HL-60 (cell line): Measurements from ENCODE around the gene HSD17B13.

Source experiments
- DNase-seq, 2 experiments: peaks; one replicate each; pipeline ENCODE4 v3.0.0-alpha.2; 2010 to 2020; ENCODE audit warnings: low read depth in 1 of 2, low spot score in 1 of 2
- H3K27ac ChIP-seq: fragments of 250-450 bp; sonication (Bioruptor Pico); replicated peaks from 2 replicates; pipeline ENCODE4 v1.5.1; 2020; ENCODE audit warnings: mild to moderate bottlenecking, moderate library complexity
- H3K27me3 ChIP-seq: fragments of 250-450 bp; sonication (Bioruptor Pico); 2 replicates; pipeline ENCODE4 v1.5.1; 2021; ENCODE audit warnings: mild to moderate bottlenecking, moderate library complexity; ENCODE audit not compliant: insufficient read depth, poor library complexity, severe bottlenecking
- H3K4me3 ChIP-seq: replicated peaks from 2 replicates; pipeline ENCODE4 v1.5.1; 2011; ENCODE audit warnings: mild to moderate bottlenecking, control low read depth, low read length; ENCODE audit not compliant: insufficient read depth
- GABPA ChIP-seq: IDR thresholded peaks from 2 replicates; pipeline ENCODE4 v1.6.1; 2012; ENCODE audit warnings: low read depth
- POLR2AphosphoS5 ChIP-seq: IDR thresholded peaks from 2 replicates; pipeline ENCODE4 v1.6.1; 2012; ENCODE audit warnings: low read depth
- SPI1 ChIP-seq: IDR thresholded peaks from 2 replicates; pipeline ENCODE4 v1.6.1; 2012; ENCODE audit warnings: low read depth, mild to moderate bottlenecking, borderline replicate concordance
- TF ChIP-seq, protein P1 (sequence below): IDR thresholded peaks from one replicate; pipeline ENCODE4 v1.5.1; 2011; ENCODE audit warnings: low read length, control low read depth, inconsistent platforms; ENCODE audit not compliant: insufficient read depth
- TF ChIP-seq, protein P2 (sequence below): IDR thresholded peaks from 2 replicates; pipeline ENCODE4 v1.6.1; 2012; ENCODE audit warnings: low read depth; ENCODE audit not compliant: insufficient replicate concordance

Gene HSD17B13

DNA sequence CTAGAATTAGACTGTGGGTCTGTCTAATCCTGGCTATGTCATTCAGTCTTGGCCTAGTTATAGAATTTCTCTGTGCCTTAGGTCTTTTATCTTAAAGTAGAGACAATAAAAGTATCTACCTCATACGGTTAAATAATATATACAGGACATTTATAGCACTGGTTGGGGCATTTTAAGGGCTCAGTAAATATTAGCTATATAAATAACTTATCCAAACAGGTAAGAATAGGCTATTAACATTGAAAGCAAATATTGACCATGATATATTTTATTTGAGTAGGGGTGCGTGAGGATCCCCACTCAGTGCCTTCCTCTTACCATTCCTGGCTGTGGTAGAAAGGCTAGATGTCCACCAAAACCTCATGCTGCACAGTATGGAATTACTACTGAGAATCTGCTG, 47.4 kb downstream of the HSD17B13 start:
- H3K27me3 ChIP-seq = no peaks in the 10 kb centered on the region
- no peak for TF ChIP-seq GABPA
- TF ChIP-seq, protein P1, sequence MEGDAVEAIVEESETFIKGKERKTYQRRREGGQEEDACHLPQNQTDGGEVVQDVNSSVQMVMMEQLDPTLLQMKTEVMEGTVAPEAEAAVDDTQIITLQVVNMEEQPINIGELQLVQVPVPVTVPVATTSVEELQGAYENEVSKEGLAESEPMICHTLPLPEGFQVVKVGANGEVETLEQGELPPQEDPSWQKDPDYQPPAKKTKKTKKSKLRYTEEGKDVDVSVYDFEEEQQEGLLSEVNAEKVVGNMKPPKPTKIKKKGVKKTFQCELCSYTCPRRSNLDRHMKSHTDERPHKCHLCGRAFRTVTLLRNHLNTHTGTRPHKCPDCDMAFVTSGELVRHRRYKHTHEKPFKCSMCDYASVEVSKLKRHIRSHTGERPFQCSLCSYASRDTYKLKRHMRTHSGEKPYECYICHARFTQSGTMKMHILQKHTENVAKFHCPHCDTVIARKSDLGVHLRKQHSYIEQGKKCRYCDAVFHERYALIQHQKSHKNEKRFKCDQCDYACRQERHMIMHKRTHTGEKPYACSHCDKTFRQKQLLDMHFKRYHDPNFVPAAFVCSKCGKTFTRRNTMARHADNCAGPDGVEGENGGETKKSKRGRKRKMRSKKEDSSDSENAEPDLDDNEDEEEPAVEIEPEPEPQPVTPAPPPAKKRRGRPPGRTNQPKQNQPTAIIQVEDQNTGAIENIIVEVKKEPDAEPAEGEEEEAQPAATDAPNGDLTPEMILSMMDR = no peak
- TF ChIP-seq, protein P2, sequence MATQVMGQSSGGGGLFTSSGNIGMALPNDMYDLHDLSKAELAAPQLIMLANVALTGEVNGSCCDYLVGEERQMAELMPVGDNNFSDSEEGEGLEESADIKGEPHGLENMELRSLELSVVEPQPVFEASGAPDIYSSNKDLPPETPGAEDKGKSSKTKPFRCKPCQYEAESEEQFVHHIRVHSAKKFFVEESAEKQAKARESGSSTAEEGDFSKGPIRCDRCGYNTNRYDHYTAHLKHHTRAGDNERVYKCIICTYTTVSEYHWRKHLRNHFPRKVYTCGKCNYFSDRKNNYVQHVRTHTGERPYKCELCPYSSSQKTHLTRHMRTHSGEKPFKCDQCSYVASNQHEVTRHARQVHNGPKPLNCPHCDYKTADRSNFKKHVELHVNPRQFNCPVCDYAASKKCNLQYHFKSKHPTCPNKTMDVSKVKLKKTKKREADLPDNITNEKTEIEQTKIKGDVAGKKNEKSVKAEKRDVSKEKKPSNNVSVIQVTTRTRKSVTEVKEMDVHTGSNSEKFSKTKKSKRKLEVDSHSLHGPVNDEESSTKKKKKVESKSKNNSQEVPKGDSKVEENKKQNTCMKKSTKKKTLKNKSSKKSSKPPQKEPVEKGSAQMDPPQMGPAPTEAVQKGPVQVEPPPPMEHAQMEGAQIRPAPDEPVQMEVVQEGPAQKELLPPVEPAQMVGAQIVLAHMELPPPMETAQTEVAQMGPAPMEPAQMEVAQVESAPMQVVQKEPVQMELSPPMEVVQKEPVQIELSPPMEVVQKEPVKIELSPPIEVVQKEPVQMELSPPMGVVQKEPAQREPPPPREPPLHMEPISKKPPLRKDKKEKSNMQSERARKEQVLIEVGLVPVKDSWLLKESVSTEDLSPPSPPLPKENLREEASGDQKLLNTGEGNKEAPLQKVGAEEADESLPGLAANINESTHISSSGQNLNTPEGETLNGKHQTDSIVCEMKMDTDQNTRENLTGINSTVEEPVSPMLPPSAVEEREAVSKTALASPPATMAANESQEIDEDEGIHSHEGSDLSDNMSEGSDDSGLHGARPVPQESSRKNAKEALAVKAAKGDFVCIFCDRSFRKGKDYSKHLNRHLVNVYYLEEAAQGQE = no peak
- no peak for TF ChIP-seq POLR2AphosphoS5
- TF ChIP-seq SPI1 = no peak
- no peak overlapping the region for H3K4me3 ChIP-seq
- no peak for DNase-seq
- H3K27ac ChIP-seq = no peak overlapping the region

DNA sequence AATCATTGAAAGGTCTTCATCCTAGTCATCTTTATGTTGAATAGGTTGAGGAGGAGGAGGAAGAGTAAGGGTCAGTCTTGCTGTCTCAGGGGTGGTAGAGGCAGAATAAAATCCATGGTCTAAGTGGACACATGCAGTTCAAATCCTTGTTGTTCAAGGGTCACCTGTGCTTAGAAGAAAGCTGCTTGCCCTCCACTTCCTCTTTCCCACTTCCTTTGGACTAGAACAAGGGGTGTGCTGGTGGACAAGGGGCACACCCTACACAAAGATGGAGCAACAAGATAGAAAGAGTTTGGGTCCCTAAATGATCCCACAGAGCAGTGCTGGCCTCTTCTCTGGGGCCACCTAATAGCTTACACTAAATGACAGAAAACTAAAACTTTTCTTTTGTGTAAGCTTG, 47.9 kb downstream of the HSD17B13 start:
- no peak overlapping the region for H3K27ac ChIP-seq

DNA sequence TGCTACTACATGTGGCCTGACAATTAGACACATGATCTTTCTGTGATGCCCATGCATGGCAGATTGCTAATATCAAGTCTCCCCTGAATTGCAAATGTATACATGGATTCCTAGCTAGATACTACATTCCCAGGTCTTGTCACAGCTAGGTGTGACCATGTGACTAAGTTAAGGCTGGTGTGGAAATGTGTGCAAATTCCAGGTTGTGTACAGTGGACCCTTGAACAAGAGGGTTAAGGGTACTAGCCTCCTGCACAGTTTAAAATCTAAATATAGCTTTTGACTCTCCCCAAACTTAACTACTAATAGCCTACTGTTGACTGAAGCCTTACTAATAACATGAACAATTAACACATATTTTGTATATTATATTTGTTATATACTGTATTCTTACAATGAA, 48.4 kb downstream of the HSD17B13 start:
- Histone ChIP-seq H3K27ac (no peak overlapping the region), H3K4me3 (no peak overlapping the region), H3K27me3 (no peaks in the 10 kb centered on the region)
- no peak for DNase-seq
- TF ChIP-seq POLR2AphosphoS5 (no peak), GABPA (no peak), SPI1 (no peak)
- TF ChIP-seq, protein P2 = no peak
- TF ChIP-seq, protein P1 = no peak

More for the DNA sequence above, 47.9 kb downstream of the HSD17B13 start:
- no peak overlapping the region for H3K4me3 ChIP-seq
- TF ChIP-seq, protein P1 = no peak
- peak; percentile 91 for TF ChIP-seq SPI1
- no peak for DNase-seq
- no peaks in the 10 kb centered on the region for H3K27me3 ChIP-seq

DNA sequence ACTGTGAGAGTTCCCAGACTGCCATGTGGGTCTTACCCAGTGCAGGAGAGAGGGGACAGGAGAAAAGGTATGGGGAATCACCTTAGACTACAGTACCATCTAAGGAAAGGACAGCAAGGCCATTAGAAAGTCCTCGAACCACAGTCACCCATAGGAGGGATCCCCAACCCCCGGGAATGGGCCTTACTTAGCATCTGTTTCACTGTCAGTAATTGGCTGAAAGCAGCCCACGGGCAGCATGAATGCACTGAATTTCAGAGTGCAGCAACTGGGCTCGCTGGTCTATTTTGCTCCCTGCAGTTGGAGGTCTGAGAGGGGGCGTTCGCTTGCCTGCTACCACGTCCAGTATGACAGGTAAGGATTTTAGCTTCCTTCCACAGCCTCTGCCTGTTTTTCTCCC, 51.9 kb downstream of the HSD17B13 start:
- TF ChIP-seq, protein P1 = no peak
- no peak for TF ChIP-seq POLR2AphosphoS5
- TF ChIP-seq, protein P2 = no peak
- TF ChIP-seq GABPA = no peak
- TF ChIP-seq SPI1 = no peak
- no peak overlapping the region for H3K27ac ChIP-seq
- DNase-seq = no peak
- H3K4me3 ChIP-seq = no peak overlapping the region
- H3K27me3 ChIP-seq = no peaks in the 10 kb centered on the region
